OCI-LY1 (cell line): Measurements from ENCODE around the gene FGD4.

Source experiments
- H2AFZ ChIP-seq: fragments of 200-600 bp; sonication (generic), shearing (Covaris generic); 2 replicates; pipeline ENCODE4 v1.6.0; 2014; ENCODE audit warnings: antibody characterized with exemption, mild to moderate bottlenecking, low read length
- H3F3A ChIP-seq: fragments of 200-600 bp; sonication (generic), shearing (Covaris generic); 2 replicates; pipeline ENCODE4 v1.6.0; 2014; ENCODE audit warnings: mild to moderate bottlenecking, antibody characterized with exemption, low read length, moderate library complexity; ENCODE audit not compliant: insufficient read depth
- H3K27ac ChIP-seq: fragments of 200-600 bp; sonication (generic); 2 replicates; pipeline ENCODE4 v1.5.1; 2014; ENCODE audit warnings: low read length, mixed run types, mild to moderate bottlenecking, low read depth; ENCODE audit not compliant: poor library complexity, severe bottlenecking
- H3K27me3 ChIP-seq: fragments of 200-600 bp; sonication (generic); 2 replicates; pipeline ENCODE4 v1.6.0; 2014; ENCODE audit warnings: antibody characterized with exemption, mild to moderate bottlenecking, low read length, moderate library complexity; ENCODE audit not compliant: insufficient read depth
- H3K36me3 ChIP-seq: fragments of 200-600 bp; sonication (generic); 2 replicates; pipeline ENCODE4 v1.6.1; 2014; ENCODE audit warnings: mild to moderate bottlenecking, antibody characterized with exemption, low read length, moderate library complexity, mixed read lengths; ENCODE audit not compliant: insufficient read depth
- H3K4me1 ChIP-seq: fragments of 200-600 bp; sonication (generic); 2 replicates; pipeline ENCODE4 v1.5.1; 2014; ENCODE audit warnings: mild to moderate bottlenecking, low read length, moderate library complexity; ENCODE audit not compliant: insufficient read depth, severe bottlenecking
- H3K4me2 ChIP-seq: fragments of 200-600 bp; sonication (generic), shearing (Covaris generic); 2 replicates; pipeline ENCODE4 v1.6.1; 2014; ENCODE audit warnings: low read length
- H3K4me3 ChIP-seq: fragments of 200-600 bp; sonication (generic); 2 replicates; pipeline ENCODE4 v1.5.1; 2014; ENCODE audit warnings: low read length, low read depth, mild to moderate bottlenecking, mixed read lengths; ENCODE audit not compliant: poor library complexity, severe bottlenecking
- H3K79me2 ChIP-seq: fragments of 200-600 bp; shearing (Covaris generic); 2 replicates; pipeline ENCODE4 v1.6.1; 2016; ENCODE audit warnings: mixed run types, low read length, mixed read lengths; ENCODE audit not compliant: insufficient read depth
- H3K9ac ChIP-seq: fragments of 200-600 bp; sonication (generic), shearing (Covaris generic); 2 replicates; pipeline ENCODE4 v1.6.1; 2014; ENCODE audit warnings: mild to moderate bottlenecking, low read length, mixed read lengths
- H3K9me2 ChIP-seq: fragments of 200-600 bp; sonication (generic), shearing (Covaris generic); 2 replicates; pipeline ENCODE4 v1.6.1; 2014; ENCODE audit warnings: low read depth, mild to moderate bottlenecking, low read length, mixed read lengths
- H3K9me3 ChIP-seq: fragments of 200-600 bp; shearing (Covaris generic); 2 replicates; pipeline ENCODE4 v1.6.1; 2014; ENCODE audit warnings: low read length, mixed read lengths
- H4K20me1 ChIP-seq: fragments of 200-600 bp; sonication (generic), shearing (Covaris generic); 2 replicates; pipeline ENCODE4 v1.6.0; 2016; ENCODE audit warnings: mild to moderate bottlenecking, low read length; ENCODE audit not compliant: insufficient read depth
- EZH2 ChIP-seq: fragments of 200-600 bp; sonication (generic), shearing (Covaris generic); IDR thresholded peaks from 2 replicates; pipeline ENCODE4 v1.8.0; 2017; ENCODE audit warnings: borderline replicate concordance, mixed run types, mild to moderate bottlenecking, antibody characterized with exemption, low read length, moderate library complexity, mixed read lengths
- TF ChIP-seq, protein P1 (sequence below): fragments of 200-600 bp; sonication (generic), shearing (Covaris generic); IDR thresholded peaks from 2 replicates; pipeline ENCODE4 v1.5.1; 2017; ENCODE audit warnings: mild to moderate bottlenecking, antibody characterized with exemption, low read length, moderate library complexity, mixed read lengths

Gene FGD4

DNA sequence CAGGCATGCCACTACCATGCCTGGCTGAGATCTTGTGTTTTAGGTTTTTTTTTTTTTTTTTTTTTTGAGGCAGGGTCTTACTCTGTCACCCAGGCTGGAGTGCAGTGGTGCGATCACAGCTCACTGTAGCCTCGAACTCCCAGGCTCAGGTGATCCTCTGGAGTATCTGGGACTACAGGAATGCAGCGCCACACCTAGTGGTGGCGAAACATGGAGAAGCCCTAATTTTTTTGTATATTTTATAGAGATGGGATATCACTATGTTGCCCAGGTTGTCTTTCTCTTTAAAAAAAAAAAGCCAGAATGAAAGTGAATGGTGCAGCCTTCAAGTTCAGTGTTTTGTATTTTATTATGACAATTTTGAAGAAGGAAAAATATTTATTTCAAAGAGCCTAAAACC lies 44.1 kb downstream of the FGD4 start:
- Histone ChIP-seq H3K9me3 (no peaks in the 10 kb centered on the region), H3K4me1 (peaks cover 4% of the 10 kb centered on the region), H3K36me3 (no peaks in the 10 kb centered on the region), H3K4me2 (no peak overlapping the region), H3K9me2 (no peaks in the 10 kb centered on the region), H3K27ac (no peak overlapping the region), H3K9ac (no peak overlapping the region), H4K20me1 (no peaks in the 10 kb centered on the region), H2AFZ (no peak overlapping the region), H3K79me2 (no peaks in the 10 kb centered on the region), H3K4me3 (no peak overlapping the region), H3F3A (no peaks in the 10 kb centered on the region), H3K27me3 (no peaks in the 10 kb centered on the region)
- TF ChIP-seq, protein P1, sequence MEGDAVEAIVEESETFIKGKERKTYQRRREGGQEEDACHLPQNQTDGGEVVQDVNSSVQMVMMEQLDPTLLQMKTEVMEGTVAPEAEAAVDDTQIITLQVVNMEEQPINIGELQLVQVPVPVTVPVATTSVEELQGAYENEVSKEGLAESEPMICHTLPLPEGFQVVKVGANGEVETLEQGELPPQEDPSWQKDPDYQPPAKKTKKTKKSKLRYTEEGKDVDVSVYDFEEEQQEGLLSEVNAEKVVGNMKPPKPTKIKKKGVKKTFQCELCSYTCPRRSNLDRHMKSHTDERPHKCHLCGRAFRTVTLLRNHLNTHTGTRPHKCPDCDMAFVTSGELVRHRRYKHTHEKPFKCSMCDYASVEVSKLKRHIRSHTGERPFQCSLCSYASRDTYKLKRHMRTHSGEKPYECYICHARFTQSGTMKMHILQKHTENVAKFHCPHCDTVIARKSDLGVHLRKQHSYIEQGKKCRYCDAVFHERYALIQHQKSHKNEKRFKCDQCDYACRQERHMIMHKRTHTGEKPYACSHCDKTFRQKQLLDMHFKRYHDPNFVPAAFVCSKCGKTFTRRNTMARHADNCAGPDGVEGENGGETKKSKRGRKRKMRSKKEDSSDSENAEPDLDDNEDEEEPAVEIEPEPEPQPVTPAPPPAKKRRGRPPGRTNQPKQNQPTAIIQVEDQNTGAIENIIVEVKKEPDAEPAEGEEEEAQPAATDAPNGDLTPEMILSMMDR = no peak
- no peak for TF ChIP-seq EZH2

DNA sequence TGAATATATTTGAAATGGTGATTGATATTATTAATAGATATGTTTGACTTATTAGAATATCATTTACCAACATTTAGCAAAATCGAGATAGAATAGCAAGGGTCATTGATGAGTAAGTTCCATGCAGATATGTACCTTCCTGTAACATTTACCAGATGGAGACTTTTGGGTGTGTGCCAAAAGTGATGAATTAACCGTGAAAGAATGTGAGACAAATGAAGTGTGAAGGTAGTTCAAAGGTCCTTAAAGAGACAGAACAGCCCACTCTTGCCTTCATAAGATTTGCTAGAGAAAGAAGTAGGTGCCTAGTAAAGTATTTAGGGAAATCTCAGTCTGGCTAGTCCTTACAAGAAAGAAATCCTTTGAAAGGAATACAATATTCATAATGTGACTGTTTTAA lies 45.5 kb downstream of the FGD4 start:
- Histone ChIP-seq H3K27me3 (no peaks in the 10 kb centered on the region), H3K9me2 (no peaks in the 10 kb centered on the region), H3K4me3 (no peak overlapping the region), H3K4me1 (peaks cover 4% of the 10 kb centered on the region), H3F3A (no peaks in the 10 kb centered on the region), H4K20me1 (no peaks in the 10 kb centered on the region), H3K9ac (no peak overlapping the region), H3K79me2 (no peaks in the 10 kb centered on the region), H3K4me2 (no peak overlapping the region), H3K9me3 (no peaks in the 10 kb centered on the region), H3K36me3 (no peaks in the 10 kb centered on the region), H3K27ac (no peak overlapping the region), H2AFZ (no peak overlapping the region)
- TF ChIP-seq, protein P1 = no peak
- no peak for TF ChIP-seq EZH2

DNA sequence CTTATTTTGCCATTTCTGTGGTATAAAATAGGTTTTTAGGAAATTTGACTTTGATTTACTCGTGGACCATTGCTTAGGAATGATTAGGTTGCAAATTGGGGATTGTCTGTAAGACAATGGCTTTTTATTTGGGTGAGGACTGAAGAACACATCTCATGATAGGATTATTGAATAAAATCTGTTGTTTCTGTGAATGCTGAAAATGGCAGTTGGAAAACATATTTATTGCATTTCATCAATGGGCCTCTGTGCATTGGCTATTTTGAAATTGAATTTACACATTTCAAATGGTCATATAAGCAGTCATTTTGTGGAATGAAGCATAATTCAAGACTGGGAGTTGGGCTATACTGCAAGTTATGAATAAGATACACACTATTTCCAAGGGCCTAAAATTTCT lies 46.0 kb downstream of the FGD4 start:
- Histone ChIP-seq H3K9me3 (no peaks in the 10 kb centered on the region), H3K27me3 (no peaks in the 10 kb centered on the region), H3F3A (no peaks in the 10 kb centered on the region), H3K9me2 (no peaks in the 10 kb centered on the region), H3K9ac (no peak overlapping the region), H2AFZ (no peak overlapping the region), H3K36me3 (no peaks in the 10 kb centered on the region), H3K4me3 (no peak overlapping the region), H3K4me2 (no peak overlapping the region), H3K79me2 (no peaks in the 10 kb centered on the region), H3K4me1 (peaks cover 4% of the 10 kb centered on the region), H3K27ac (no peak overlapping the region), H4K20me1 (no peaks in the 10 kb centered on the region)
- no peak for TF ChIP-seq EZH2
- TF ChIP-seq, protein P1 = no peak
